GM19099 (cell line): ENCODE measurements around the gene DGKB.

ENCODE experiments used
- POLR2A ChIP-seq: IDR thresholded peaks from 3 replicates; pipeline ENCODE4 v1.6.1; 2011; ENCODE audit warnings: low read depth; ENCODE audit not compliant: insufficient read length; ENCODE audit errors: extremely low read depth

The DGKB gene

DNA sequence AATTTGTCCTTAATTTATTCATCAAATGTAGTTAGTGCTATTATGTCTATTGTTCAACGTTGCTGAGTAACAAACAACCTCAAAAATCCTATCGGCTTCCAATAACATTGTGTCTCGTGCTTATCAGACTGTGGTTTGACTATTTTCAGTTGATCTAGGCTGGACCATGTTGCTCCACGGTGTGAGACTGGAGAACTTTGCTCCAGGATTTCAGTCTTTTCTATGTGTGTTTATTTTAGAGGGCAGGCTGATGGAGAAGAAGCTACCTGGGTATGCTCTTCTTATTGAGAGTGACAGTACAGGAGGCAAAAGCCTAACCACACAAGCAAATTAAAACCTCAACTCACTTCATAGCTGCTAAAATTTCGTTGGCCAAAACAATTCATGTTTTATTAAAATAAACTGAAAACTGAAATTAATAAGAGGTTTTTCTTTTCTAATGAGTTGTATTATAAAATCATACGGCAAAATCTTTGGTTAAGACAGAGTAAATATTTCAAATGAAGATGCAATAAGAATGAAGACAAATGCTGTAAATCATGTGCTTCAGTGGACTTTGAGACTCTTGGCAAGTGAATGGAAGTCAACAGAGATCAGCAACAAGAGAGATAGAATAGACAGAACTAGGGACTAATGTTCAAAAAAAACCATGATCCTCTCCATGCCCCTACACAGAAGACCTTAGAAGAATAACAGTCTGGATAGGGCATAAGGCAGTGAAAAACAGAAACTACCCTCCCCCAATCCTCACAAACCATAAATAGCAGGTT, 495.1 kb downstream of the DGKB start:
- no peak for TF ChIP-seq POLR2A

DNA sequence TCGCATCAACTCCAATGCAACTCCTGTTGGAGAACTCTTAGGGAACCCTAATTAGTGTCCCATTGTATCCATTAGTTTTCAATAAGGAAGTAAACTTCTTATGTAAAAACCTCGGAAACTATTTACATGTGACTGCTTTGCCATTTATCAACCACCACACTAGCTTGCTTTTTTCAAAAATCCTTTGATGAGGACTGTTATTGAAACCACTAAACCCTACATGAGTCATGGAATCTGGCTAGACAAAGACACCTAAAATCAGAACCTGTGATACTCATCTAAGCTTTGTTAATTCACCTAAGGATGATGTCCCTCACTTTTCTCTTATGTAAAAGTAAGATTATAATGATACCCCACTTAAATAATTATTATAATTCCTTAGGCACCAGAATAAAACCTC, 499.0 kb downstream of the DGKB start:
- no peak for TF ChIP-seq POLR2A

DNA sequence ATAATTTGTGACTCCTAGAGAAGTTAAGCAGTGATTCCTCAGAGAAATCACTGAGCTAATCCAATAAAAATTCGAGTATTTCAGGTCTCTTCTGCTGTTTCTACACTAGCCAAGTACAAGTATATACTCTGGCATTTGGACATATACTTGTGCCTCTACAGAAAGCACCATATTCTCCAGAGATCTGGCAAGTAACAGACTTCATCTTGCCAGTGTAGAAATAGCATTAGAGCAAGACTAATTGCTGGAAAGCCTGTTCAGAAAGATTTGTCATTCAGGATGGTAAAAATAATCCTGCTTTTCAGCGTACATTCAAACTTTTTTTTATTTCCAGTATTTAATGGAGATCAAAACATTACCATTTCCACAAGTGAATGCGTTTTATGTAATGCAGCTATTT, 502.3 kb downstream of the DGKB start:
- TF ChIP-seq POLR2A = no peak

DNA sequence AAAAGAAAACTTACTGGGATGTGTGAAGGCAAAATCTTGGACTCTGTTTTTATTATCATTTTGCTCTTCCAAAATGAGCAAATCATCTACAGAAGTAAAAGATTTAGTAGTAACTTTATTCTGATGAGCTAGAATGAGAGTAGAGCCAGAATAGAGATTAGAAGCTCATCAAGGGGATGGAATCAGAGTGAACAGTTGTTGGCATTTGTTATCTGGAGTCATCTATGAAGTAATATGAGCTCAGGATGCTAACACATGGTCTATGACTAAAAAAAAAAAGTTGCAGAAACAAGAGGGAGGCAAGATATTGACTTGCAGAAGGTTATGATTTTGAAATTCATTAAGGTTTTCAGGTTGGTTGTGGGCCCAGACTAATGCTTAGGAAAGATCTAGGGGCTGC, 504.0 kb downstream of the DGKB start:
- no peak for TF ChIP-seq POLR2A

DNA sequence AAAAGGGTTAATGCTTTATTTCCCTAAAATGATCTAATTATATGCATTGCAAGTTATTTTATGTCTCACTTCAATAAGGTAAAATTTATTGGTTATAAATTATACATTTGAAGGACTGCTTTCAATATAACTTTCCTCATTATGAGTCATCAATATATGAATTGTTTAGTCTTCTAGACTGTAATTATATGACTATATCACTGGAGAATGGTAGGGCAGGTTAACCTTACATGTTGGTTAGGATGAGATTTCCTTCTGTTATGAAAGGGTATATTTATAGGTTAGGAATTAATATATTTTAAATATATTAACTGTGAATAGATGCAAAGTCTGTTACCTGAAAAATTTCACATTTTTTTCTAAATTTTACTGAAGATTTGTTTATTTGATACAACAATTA, 506.7 kb downstream of the DGKB start:
- TF ChIP-seq POLR2A = no peak

DNA sequence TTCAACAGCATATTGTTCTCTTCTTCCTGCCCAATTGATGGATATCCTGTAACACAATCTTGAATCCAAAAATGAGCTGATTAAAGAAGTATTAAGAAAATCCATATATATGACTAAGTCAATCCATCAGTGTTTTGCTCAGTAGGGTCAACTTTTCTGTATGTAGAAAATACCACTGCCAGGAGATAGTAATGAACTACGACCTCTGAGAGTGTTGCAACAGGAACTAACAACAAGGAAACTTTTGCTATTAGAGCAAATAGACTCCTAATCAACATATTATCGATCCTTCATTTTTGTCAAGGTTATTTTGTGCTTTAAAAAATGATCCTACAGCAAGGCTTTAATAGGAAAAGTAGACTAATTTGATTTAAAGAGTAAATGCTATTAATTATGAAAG, 507.8 kb downstream of the DGKB start:
- no peak for TF ChIP-seq POLR2A

DNA sequence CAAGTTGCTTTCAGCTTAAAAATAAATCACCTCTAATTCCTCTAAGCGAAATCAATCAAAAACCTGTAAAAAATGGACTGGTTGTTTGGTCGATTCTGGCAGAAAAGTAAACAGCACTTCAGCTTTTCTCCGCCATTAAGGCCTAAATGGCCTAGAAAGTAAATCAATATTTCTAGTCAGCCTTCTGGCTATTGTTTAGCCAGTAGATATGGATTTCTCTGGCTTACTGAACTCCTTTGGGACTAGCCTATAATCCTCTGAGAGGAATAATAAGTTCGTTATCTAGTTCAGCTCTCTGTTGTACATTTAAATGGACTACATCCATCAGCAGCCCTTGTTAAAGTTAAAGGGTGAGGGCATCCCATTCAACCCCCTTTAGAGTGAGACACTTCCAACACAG, 513.0 kb downstream of the DGKB start:
- TF ChIP-seq POLR2A = no peak

DNA sequence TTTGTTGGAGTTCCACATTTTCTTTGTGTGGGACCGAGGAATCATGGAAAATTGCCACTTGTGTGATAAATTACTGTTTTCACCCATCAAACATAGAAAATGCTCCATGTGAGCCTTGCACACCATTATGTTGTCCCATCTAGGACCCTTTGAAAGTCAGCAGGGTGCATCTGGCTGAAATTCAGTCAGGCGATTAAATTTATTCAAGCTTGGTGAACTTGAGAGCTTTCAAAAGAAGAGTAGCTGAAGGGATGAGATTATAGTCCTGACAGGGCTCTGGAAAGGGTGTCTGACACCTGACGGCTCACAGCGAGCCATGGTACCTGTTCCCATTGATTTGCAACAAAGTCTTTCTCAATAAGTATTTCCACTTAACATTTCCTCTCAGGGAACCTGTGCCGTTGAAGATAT, 513.4 kb downstream of the DGKB start:
- TF ChIP-seq POLR2A = no peak

DNA sequence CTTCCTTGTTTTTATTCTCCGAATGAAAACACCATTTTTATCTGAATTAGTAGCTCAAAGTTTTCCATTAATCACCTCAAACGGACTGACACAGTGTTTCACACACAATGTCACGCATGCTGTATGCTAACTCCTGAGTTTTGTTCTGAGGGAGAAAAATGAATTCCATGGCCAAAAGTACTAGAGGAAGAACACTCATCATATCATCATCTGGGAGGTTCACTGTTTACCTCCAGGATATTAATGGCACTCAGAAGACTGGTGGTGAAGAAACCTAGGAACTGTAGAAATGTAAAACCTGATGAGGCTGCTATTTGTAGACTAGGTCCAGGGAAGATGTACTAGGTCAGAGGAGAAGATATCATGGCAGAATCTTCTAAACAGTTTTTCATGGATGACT, 517.5 kb downstream of the DGKB start:
- no peak for TF ChIP-seq POLR2A

DNA sequence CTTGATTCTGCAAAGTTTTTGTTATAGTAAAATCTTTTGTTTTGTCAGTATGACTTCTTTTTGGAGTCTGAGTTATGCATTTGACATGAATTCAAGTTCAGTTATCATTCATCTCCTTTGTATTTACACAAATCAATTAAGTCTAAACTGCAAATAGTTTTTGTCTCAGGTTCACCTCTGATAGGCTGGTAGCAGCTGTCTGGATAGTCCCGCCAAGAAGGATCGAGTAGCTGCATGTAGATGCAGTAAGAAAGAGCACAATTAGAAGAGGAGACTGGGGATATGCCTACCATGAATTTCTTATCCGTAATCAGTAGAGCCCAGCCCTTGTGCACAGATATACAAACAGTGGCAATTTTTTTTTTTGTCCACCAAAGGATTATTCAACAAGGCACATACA, 520.6 kb downstream of the DGKB start:
- no peak for TF ChIP-seq POLR2A

DNA sequence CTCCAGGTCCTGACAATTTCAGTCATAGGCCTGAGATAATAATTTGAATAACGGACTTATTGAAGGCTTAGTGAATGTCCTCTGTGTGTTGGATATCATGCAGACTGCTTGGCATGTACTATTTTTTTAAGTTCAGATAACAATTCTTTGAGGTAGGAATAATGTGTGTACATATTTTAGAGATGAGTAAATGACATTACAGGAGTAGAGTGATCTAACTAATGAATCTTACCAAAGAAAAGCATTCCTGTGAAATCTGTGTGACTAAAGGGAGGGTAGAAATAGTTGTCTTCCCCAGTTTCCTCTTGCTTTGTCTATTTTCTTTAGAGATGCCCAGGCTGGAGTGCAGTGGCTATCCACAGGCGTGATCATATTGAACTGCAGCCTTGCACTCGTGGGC, 521.2 kb downstream of the DGKB start:
- no peak for TF ChIP-seq POLR2A

DNA sequence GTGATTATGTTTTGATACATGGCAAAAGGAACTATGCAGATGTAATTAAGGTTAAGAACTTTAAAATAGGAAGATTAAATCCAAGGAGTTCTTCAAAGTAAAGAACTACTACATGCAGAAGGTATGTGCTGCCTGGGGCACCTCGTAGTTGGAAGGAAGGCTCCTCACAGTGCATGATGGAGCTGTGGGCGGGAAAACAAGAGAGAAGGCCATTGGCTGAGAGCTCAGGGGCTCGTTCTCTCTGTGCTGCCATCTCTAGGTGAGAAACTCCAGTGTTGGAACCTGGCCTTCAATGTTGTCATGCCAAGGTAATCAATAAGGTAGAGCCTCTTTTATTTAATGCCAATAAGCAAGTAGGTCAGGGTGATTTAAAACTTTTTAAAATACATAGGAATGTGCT, 521.7 kb downstream of the DGKB start:
- no peak for TF ChIP-seq POLR2A

DNA sequence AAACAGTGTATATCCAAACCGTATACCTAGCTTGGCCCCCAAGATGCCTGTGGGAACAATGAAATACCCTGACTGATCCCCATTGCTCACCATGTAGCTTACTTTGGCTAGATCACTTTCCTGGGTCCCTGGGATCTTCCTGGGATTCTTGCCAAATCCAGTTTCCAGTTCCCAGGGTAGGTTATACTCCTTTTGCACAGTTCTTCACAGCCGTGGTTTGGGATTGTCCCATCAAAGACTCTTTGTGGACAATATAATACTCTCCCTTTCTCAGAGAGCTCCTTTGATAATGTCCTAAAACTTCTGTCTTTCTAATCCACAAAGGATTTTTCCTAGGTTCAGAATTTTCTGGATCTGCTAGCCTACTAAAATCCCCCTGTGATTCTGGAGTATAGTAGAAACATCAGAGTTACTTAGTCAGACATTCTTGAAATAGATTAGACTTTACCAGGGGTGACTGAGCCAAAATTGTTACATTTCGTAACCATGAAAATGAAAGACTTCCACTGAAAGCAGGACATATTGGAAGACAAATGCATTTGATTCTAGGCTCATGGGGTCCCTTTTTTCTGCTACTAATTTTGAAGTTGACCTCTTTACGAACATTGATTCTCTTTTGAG, 524.8 kb downstream of the DGKB start:
- TF ChIP-seq POLR2A = no peak

DNA sequence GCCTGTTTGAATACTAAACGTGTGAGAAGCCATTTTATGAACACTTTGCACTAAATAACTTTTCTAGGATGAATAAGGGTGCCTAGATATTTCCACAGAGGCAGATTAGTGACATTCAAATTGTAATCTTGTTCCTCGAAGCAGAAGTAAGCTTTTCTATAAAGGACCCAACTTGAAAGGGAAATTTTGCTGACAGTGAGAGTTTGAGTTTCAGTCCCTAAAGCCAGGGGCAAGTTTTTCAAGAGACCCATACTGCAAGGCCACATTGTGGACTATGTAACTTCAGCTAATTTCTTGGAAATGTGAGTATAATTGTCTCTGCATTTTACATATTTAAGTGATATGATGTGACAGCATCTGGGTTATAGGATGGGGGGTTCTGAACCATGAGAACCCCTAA, 525.8 kb downstream of the DGKB start:
- TF ChIP-seq POLR2A = no peak

DNA sequence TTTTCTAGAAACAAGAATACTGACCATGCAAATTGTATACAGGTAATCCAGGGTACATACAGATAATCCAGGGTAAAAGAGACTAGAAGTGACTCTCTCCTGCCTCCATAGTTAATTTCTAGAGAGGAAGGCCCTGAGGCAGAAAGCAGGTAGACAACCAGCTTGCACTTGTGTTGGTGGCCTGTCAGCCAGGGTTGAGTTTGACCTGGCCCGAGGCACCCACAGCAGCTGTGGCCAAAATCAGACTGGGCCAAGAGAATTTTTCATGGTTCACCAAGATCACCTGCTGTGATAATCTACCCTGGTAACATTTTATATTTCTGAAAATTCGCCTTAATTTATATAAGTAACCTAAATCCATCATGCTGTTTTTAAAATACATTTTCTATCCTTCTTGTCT, 526.6 kb downstream of the DGKB start:
- TF ChIP-seq POLR2A = no peak

DNA sequence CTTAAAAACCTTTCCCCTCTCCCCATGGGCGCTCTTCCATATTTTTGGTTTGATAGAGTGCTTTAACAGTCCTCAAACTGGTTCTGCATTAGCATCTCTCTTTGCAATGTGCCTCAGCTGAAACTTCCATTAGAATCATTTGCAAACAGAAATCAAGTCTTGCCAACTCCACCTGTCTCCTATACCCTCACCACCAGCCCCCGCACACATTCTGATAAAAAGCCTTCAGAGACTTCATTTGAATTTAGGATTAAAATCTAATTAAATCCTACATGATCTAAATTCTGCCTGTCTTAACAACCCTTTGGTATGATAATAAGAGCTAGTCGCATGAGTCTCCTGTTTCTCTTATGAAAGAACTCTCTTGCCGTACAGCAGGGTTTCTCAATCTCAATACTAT, 528.2 kb downstream of the DGKB start:
- TF ChIP-seq POLR2A = no peak

DNA sequence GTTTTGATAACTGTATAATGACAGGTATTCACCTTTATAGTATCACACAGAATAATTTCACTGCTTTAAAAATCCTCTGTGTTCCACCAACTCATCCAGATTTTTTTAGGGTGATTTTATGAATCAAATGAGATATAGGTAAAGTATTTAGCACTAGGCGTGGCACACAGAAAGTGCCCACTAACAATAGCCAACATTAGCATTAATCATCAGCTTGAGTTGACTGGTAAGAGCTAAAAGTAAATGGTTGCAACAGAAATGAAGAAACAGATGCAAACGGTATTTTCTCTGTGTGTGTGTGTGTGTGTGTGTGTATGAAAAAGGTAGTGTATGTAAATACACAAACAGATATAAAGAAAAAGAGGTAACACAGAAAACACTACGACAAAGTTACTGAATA, 534.3 kb downstream of the DGKB start:
- TF ChIP-seq POLR2A = no peak
